AG10803 (cell line): ENCODE results near the gene ZNF346.

ENCODE experiments used
- DNase-seq: peaks from one replicate; pipeline ENCODE4 v3.0.0; 2010; ENCODE audit warnings: low read depth
- H3K4me3 ChIP-seq: 2 replicates; pipeline ENCODE4 v1.5.1; 2011; ENCODE audit warnings: mild to moderate bottlenecking, low read length, control low read depth
- TF ChIP-seq, protein P1 (sequence below): conservative IDR thresholded peaks from 2 replicates; pipeline ENCODE4 v1.5.1; 2011; ENCODE audit warnings: mild to moderate bottlenecking, low read length, control low read depth, inconsistent platforms

Gene ZNF346

DNA sequence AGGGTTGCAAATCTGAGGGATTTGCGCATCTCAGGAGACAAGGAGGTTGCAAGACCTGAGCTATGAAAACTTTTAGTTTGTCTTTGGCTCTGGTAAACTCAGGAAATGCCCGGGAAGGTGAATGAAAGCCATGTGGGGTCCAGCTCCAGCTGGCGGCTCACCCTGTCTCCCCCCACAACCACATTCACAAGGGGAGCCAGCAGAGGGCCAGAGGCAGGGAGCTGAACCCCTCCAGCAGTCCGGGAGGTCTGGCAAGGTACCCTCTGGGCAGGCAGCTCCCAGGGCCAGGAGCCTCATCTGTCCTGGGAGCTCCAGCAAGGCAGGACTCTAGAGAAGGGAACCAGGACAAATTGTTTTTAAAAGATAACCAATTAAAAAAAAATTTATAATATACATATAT is 61.7 kb downstream of the ZNF346 start:
- no peak for DNase-seq
- TF ChIP-seq, protein P1, sequence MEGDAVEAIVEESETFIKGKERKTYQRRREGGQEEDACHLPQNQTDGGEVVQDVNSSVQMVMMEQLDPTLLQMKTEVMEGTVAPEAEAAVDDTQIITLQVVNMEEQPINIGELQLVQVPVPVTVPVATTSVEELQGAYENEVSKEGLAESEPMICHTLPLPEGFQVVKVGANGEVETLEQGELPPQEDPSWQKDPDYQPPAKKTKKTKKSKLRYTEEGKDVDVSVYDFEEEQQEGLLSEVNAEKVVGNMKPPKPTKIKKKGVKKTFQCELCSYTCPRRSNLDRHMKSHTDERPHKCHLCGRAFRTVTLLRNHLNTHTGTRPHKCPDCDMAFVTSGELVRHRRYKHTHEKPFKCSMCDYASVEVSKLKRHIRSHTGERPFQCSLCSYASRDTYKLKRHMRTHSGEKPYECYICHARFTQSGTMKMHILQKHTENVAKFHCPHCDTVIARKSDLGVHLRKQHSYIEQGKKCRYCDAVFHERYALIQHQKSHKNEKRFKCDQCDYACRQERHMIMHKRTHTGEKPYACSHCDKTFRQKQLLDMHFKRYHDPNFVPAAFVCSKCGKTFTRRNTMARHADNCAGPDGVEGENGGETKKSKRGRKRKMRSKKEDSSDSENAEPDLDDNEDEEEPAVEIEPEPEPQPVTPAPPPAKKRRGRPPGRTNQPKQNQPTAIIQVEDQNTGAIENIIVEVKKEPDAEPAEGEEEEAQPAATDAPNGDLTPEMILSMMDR, result no peak
- no peak overlapping the region for H3K4me3 ChIP-seq

DNA sequence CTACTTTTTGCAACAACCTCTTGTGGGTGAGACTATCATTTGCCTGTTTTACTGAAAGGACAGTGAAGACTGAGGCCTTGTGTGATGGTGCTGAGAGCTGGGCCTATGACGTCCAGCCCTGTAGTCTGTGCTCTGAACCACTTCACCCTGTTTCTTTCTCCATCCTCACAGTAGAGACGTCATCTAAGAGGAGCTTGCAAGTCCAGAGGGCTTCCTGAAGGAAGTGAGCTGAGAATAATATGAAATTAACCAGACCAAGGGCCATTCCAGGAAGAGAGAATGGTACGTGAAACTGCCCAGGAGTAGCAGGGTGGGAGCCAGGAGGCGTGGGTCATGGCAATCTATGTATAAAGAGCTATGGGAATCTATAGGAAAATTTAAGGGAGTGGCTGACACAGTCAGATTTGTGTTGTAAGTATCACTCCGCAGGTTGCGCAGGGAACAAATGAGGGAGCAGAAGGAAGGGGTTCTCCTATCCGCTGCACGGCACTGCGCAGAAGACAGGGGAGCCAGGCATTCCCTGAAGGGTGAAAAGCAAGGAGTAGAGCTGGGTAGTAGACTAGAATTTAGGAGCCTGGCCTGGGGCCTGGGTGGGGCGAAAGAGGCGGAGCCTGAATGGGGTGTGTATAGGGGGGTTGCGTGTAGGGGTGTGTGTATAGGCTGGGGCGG is 63.6 kb downstream of the ZNF346 start:
- TF ChIP-seq, protein P1, result no peak
- no peak overlapping the region for H3K4me3 ChIP-seq
- DNase-seq, result no peak

DNA sequence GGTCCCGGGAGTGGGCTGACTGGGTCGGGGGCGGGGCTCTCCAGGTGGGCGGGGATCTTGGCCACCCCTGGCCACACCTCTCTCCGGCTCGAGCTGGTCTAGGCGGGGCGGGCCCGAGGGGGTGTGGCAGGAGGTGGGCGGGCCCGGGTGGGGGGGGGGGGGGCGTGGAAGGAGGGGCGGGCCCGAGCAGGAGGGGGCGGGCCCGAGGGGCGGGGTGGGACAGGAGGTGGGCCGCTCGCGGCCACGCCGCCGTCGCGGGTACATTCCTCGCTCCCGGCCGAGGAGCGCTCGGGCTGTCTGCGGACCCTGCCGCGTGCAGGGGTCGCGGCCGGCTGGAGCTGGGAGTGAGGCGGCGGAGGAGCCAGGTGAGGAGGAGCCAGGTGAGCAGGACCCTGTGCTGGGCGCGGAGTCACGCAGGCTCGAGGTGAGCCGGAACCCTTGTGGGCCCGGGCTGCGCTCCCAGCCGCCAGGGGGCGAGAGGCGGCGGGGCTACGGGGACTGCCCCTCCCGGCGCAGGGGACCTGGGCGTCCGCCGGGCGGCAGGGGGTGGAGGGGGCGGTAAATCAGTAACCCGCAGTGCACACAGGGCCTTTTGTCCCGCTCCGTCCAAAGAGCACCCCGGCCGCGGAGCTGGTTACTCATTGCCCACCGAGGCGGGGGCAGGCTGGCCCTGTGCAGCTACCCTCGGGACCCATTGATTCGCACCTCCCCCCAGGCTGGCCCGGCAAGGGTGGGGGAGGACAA is 64.3 kb downstream of the ZNF346 start, which contains the start of gene FGFR4:
TSS of gene FGFR4 (plus strand) at position 262 of the 744 bp plus-strand sequence. CDS start 2,688 bp downstream, outside the sequence.
- peak within 1 kb of the TSS; percentile 20; the same call in 1 of the 2 replicates for H3K4me3 ChIP-seq
- TF ChIP-seq, protein P1, result no peak; the same call in 1 of the 2 replicates
- peak; percentile 37 for DNase-seq

DNA sequence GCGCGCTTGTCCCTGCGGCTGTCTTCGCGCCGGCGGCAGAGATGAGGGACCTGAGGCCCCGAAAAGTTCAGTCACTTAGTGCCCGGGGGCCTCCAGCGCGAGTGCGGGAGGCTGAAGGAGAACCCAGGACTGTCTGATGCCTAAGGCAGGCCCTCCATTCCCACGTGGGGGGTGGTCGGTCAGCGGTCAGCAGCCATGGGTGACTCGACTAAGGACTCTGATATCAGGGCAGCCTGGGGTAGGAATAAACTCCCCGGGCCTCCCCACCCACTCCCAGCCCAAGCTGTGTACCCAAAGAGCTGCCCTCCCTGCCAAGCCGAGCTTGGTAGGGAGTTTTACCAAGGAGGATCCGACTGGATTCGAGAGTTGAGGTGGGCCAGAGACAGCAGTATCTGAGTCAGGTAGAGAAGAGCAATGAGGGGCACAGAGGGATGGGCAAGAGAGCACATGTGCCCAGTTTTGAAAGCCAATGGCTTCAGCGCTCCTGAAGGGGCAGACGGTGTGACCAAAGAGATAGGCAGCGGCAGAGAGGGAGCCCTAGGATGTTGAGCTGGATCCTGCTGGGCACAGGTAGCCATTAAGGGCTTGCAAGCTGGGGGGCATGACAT is 65.0 kb downstream of the ZNF346 start:
- H3K4me3 ChIP-seq, result no peak overlapping the region
- TF ChIP-seq, protein P1, result no peak
- DNase-seq, result no peak

DNA sequence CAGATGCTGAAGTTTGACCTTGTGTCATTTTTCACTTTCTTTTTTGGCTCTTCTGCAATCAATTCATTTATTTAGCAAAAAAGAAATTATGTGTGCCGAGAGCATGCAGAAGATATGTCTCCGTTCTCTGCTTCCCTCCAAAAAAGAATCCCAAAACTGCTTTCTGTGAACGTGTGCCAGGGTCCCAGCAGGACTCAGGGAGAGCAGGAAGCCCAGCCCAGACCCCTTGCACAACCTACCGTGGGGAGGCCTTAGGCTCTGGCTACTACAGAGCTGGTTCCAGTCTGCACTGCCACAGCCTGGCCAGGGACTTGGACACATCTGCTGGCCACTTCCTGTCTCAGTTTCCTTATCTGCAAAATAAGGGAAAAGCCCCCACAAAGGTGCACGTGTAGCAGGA is 66.6 kb downstream of the ZNF346 start:
- DNase-seq, result peak; percentile 33
- no peak overlapping the region for H3K4me3 ChIP-seq
- TF ChIP-seq, protein P1, result no peak

DNA sequence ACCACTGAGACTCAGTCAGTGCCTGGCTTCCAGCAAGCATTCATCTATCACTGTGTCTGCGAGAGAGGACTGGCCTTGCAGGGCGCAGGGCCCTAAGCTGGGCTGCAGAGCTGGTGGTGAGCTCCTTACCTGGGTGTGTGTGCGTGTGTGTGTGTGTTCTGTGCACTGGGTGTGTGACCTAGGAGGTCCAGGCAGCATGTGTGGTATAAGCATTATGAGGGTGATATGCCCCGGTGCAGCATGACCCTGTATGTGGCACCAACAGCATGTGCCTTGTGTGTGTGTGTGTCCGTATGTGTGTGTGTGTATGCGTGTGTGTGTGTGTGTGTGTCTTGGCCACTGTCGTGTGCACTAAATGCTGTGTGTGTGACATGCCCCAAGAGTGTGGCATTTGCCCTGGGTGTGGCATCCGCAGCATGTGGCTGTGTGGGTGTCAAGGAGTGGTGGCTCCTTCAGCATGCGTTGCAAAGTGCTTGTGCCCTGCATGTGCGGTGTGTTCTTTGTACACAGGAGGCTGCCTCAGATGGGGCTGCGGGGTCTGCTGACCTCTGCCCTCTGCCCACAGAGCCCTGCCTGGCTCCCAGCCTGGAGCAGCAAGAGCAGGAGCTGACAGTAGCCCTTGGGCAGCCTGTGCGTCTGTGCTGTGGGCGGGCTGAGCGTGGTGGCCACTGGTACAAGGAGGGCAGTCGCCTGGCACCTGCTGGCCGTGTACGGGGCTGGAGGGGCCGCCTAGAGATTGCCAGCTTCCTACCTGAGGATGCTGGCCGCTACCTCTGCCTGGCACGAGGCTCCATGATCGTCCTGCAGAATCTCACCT is 67.5 kb downstream of the ZNF346 start:
- TF ChIP-seq, protein P1, result no peak
- no peak overlapping the region for H3K4me3 ChIP-seq
- no peak for DNase-seq
